Measurements from ENCODE around the gene PVR. TPM values are rescaled to one million over a fixed set of nuclear protein-coding genes. Genes with fewer than 3 reads are reported as not detected.

PVR gene
- total RNA-seq (2022; extraction: Qiagen RNA extraction; ENCODE audit: low read depth), result 107 to 120 TPM (median 113 TPM) in 5 replicates

GRCh38 chr19:44643605-44644401 lies at the start of gene PVR:
Gene PVR, plus strand, starts transcription at chr19:44643910. Its CDS starts 187 bp downstream, at chr19:44644097.

GRCh38 chr19:44613295-44614178 lies 30.2 kb upstream of the PVR start, which contains the start of gene IGSF23:
Gene IGSF23, plus strand, starts transcription at chr19:44613563. Its CDS starts 83 bp downstream, at chr19:44613646.

GRCh38 chr19:44671400-44671799 lies 27.7 kb downstream of the PVR start, which contains the start of gene CEACAM19:
Gene CEACAM19, plus strand, starts transcription at chr19:44671482. Its CDS starts 450 bp downstream, at chr19:44671932.

GRCh38 chr19:44698492-44699201 lies 54.9 kb downstream of the PVR start, which contains the start of gene CEACAM16:
Gene CEACAM16, plus strand, starts transcription at chr19:44699151. Its CDS starts 2,306 bp downstream, at chr19:44701457.

Other genes with a start within 250 kb of the PVR start
- 1.6 to 2.8 TPM (median 2.4 TPM) in 5 replicates for gene ZNF285, start 242.3 kb upstream of the PVR start, total RNA-seq (2022; extraction: Qiagen RNA extraction; ENCODE audit: low read depth)
- 2.4 to 3.7 TPM (median 3.0 TPM) in 5 replicates for gene ZNF229, start 195.4 kb upstream of the PVR start, total RNA-seq (2022; extraction: Qiagen RNA extraction; ENCODE audit: low read depth)
- gene ZNF180, start 143.4 kb upstream of the PVR start, total RNA-seq (2022; extraction: Qiagen RNA extraction; ENCODE audit: low read depth), result 7.7 to 9.2 TPM (median 8.2 TPM) in 5 replicates
- 0.05 to 0.14 TPM in 2 of 5 replicates, not detected in the others for gene CEACAM20, start 114.2 kb upstream of the PVR start, total RNA-seq (2022; extraction: Qiagen RNA extraction; ENCODE audit: low read depth)
- 0.30 to 0.63 TPM (median 0.48 TPM) in 5 replicates for gene IGSF23, start 30.3 kb upstream of the PVR start, total RNA-seq (2022; extraction: Qiagen RNA extraction; ENCODE audit: low read depth)
- 7.5 to 10.1 TPM (median 9.3 TPM) in 5 replicates for gene CEACAM19, start 27.6 kb downstream of the PVR start, total RNA-seq (2022; extraction: Qiagen RNA extraction; ENCODE audit: low read depth)
- gene CEACAM16, start 55.2 kb downstream of the PVR start, total RNA-seq (2022; extraction: Qiagen RNA extraction; ENCODE audit: low read depth), result 0.14 to 0.30 TPM (median 0.15 TPM) in 3 of 5 replicates, not detected in the others
- gene BCL3, start 104.8 kb downstream of the PVR start, total RNA-seq (2022; extraction: Qiagen RNA extraction; ENCODE audit: low read depth), result 48.8 to 104 TPM (median 82.2 TPM) in 5 replicates
- gene CBLC, start 134.0 kb downstream of the PVR start, total RNA-seq (2022; extraction: Qiagen RNA extraction; ENCODE audit: low read depth), result 0.09 TPM in 1 of 5 replicates, not detected in the others
- gene BCAM, start 165.2 kb downstream of the PVR start, total RNA-seq (2022; extraction: Qiagen RNA extraction; ENCODE audit: low read depth), result 60.0 to 93.5 TPM (median 80.5 TPM) in 5 replicates
- 74.0 to 90.3 TPM (median 81.2 TPM) in 5 replicates for gene NECTIN2, start 202.4 kb downstream of the PVR start, total RNA-seq (2022; extraction: Qiagen RNA extraction; ENCODE audit: low read depth)
- 191 to 268 TPM (median 252 TPM) in 5 replicates for gene TOMM40, start 247.3 kb downstream of the PVR start, total RNA-seq (2022; extraction: Qiagen RNA extraction; ENCODE audit: low read depth)

All from A549 treated with RU486 at 1 μM for 4 hours (cell line).